ENCODE results near the gene FEV.

Gene FEV

GRCh38 chr2:218985021-218985324, at the start of gene FEV:
FEV (minus strand) TSS chr2:218985184; CDS start chr2:218985075, 109 bp downstream.
- no peak for DNase-seq

DNA sequence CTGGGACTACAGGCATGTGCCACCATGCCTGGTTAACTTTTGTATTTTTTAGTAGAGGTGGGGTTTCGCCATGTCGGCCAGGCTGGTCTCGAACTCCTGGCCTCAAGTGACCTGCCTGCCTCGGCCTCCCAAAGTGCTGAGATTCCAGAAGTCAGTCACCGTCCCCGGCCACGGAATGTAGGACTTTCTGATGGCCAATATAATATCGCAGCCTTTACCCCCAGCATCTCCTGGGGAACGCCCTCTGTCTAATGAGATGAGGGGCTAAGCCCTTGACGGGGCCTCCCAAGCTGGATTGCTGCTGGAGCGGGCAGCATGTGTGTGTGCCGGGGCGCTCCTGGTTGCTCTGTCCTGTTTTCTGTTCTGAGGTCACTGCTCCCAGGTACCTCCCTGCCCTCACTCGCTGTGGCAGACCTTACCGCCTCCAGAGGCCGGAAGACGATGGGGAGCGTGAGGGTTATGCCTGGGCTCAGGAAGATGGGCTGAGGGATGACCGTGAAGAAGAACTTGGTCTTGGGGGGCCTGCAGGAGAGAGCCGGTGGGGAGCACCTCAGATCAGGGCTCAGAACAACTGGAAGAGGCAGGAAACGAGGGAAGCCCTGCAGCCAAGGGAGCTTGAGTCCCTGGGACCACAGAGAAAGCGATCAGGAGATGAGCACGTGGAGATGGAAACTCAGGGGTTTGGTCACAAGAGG, 47.2 kb upstream of the FEV start:
- DNase-seq, result no peak

DNA sequence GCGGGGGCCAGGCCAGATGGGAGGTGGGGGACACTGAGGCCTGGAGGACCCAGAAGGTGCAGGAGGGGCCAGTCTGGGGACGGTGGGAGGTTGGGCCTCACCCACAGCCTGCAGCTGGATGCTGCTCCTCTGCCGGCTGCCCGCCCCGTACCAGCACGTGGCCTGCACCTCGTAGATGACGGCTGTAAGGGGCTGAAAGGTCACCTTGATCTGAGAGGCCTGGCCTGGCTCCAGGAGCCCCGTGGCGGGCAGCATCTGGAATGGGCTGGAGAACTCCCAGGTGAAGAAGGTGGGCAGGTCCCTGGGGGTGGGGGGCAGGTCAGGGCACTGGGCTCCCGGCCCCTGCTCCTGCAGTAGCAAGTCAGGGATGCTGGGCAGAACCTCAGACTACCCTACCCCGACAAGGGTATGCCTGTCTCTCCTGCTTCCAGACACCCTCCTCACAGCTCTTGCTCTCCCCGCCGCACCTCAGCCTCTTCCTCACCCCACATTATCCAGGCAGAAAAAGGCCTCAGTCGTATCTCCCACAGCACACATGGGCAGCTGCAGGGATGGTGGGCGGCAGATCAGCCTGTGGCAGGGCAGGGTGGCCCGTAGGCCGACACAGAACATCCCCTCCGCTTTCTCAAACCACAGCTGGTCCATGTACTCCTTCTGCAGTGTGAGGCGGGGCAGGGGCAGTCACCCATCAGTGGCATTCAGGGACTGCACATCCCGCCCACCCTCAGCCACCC, 46.2 kb upstream of the FEV start:
- no peak for DNase-seq

DNA sequence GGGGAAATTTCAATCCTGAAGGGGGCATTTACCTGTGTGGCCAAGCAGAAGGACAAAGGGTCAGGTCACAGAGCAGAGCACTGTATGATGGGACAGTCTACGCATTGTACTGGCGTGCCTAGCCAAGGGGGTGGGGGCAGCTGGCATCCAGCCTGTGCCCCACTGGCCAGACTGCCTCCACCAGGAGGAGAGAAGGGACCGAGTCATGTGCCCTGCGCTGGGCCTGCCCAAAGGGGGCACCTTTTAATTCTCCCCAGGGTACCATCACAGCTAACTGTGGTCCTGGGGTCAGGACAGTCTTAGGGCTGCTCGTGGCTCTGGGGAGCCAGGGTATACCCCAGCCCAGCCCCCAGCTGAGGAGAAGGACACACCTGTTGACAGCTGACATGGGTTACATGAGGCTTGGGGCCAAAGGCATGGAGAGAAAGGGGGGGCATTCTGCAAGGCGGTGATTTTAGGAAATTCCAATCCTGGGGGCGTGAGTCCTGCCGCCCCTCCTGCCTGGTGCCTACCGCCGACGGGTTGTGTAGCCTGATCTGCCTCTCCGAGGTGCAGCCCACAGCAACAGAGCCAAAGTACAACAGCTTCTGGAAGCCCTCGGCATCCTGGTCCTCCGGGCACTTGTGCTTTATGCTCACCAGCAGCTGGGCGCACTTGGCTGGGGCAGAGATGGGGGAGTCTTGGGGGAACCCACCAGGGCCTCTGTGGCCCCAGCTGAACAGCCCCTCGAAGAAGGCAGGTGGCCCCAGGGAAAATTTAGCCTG, 45.4 kb upstream of the FEV start:
- DNase-seq, result no peak

DNA sequence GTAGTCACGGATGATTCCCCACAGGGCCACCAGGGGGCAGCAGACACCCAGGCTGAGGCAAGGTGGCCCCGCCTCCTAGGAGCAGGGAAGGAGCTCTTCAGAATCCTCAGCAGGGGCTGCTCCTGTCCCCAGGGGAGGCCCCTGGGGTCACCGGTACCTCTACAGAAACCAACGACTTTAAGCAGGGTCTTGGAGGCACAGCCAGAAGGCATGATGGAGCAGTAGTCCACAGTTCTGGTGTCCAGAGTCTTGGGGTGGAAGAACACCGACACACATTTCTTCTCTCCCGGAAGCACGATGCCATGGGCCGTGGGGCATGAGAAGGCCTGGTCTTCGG, 44.8 kb upstream of the FEV start:
- DNase-seq, result peak; percentile 90

GRCh38 chr2:219028996-219029828, 44.2 kb upstream of the FEV start:
- DNase-seq, result peak; percentile 62

GRCh38 chr2:219028141-219028540, 43.2 kb upstream of the FEV start:
- DNase-seq, result no peak

DNA sequence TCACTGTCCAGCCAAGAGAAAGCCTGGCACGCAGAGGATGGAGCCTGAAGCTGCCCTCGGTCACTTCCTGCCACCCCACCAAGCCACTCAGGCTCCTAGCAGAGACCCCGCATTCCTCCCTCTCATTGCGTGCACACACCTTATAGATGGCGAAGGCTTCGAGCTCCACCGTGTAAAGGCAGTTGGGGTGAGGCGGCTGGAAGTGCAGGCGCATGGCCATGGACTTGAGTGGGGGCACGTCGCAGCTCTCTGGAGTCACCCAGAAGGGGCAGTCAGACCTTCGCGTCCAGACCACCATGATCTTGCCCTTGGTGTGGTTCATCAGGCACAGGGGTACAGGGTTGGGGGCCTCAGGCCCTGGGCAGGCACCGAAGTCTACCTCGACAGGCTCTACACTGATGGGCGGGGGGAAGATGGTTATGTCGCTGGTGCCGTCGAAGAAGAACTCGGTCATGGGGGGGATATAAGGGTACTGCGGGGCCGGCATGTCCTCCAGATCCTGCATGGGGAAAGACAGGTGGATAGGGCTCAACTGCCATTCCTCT, 42.6 kb upstream of the FEV start:
- DNase-seq, result no peak

- no peak for DNase-seq
Measured at GRCh38 chr2:219026946-219027345, 42.0 kb upstream of the FEV start.

GRCh38 chr2:219025637-219026585, 40.9 kb upstream of the FEV start:
- DNase-seq, result no peak

DNA sequence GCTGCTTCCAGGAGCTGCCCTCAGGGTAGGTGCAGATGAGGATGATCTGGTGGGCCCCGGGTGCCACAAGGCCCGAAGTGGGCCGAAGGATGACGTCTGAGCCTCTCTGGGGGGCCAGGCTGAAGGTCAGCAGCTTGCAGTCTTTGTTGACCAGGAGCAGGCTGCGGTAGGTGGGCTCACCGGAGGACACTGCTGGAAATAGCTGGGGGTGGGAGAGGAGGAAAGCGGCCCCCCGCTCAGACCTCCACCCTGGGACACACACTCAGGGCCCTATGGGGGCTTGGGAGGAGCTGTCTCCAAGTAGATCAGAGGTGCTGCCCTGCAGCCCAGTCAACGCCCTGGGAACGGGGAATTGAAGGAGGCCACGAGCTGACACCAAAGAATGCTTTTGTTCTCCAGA, 39.1 kb upstream of the FEV start:
- no peak for DNase-seq

GRCh38 chr2:219023045-219023605, 38.1 kb upstream of the FEV start:
- no peak for DNase-seq

- no peak for DNase-seq
Measured at GRCh38 chr2:219022616-219023015, 37.6 kb upstream of the FEV start.

GRCh38 chr2:219022041-219022440, 37.1 kb upstream of the FEV start:
- DNase-seq, result no peak

DNA sequence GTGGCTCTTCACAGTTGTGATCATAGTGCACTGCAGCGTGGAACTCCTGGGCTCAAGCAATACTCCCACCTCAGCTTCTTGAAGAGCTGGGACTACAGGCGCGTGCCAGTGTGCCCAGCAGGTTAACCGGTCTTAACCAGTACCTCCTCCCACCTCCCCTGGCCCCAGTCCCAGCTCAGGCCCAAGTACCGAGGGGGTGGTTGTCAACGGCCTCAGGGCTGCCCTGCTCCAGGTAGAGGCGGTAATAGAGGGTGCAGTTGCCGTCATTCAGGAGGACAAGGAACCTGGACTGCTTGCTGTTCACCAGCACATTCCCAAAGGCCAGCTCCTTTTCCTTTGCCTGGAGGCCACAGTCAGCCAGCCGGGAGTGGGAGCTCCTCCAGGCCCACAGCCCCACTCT, 36.6 kb upstream of the FEV start:
- DNase-seq, result no peak

DNA sequence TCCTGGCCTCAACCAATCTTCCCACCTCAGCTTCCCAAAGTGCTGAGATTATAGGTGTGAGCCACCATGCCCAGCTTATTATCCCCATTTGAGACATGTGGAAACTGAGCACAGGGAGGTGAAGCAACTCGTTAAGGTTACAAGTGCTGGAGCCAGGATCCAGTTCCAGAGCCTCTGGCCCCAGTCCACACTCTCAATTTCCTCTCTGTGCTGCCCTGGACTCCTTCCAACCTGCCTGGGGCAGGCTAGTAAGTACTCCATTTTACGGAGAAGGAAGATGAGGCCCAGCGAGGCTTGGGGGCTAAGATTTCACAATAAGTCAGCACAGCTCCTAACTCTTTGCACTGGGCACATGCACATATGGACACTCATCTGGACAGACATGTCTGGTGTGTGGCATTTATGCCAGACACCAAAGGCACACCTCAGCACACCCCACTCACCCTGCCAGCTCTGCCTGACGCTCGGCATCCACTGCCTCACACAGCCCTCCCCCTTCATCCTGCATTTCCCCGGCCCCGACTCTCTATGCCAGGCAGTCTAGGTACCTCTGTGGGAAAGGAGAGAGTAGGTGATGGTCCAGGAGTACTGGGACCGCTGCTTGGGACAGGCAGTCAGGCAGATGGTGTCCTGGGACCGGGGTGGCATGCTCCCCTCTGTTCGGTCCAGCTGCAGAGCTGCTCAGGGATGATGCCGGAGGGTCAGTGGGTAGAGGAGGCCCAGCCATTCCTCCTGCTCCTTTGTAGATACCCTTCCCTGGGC, 35.8 kb upstream of the FEV start:
- DNase-seq, result no peak

DNA sequence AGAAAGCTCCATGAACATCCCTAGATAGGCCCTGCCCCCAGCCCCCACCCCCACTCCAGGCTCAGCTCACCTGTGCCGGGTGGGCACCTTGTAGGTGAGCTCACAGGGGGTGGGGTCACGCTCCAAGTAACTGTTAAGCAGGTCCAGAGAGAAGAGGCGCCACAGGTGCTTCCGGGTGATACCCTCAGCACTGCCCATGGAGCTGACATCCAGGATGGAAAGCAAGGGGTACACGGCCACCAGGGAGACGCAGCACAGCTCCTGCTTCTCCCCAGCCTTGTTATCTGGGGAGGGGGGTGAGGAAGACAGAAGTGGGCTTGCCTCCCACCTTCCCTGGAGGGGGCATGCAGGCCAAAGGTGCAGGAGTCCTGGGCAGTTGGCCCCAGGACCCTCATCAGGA, 34.5 kb upstream of the FEV start:
- no peak for DNase-seq

DNA sequence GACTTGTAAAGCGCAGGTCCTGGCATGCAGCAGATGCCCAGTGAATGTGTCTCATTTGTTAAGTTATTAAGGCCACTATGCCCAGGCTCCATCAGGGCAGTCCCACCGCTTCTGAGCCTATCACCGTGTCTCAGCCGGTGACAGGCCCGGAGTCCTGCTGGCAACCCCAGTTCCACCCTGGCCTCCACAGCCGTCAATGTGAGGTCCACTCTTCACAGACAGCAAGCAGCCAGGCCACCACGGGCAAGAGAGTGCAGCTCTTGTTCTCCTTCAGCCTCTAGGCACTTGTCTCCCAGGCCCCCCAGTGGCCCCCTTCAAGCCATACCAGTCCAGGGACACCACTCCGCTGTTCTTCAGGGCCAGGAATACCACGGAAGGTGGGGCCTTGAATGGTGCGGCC, 33.7 kb upstream of the FEV start:
- DNase-seq, result no peak

DNA sequence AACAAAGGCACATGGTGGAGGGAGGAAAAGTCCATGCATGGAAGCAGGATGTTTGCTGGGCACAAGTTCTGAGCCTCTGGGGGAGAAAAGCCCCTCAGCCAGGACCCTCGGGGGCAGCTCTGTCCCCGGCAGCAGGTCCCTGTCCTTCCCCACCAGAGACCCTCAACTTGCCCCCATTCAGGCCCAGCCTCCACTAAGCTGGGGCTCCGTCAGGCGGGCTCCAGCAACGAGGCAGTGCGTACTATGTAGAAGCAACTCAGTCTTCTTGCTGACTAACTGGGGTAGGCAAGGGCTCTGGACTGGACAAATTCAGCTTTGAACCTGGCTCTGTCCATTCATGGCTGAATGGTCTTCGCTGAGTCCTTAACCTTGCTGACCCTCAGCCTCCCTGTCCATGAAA, 33.3 kb upstream of the FEV start:
- DNase-seq, result no peak

GRCh38 chr2:219017201-219017931, 32.4 kb upstream of the FEV start:
- DNase-seq, result no peak

All from activated CD8-positive, alpha-beta memory T cell treated with anti-CD3 and anti-CD28 coated beads for 24 hours (primary cell).